Effector CD4-positive, alpha-beta T cell (primary cell): ENCODE measurements around the gene SFSWAP.
"Not testable (repeated sequence)": the region's sequence is repeated elsewhere in the genome, so short reads cannot be mapped to it uniquely, and the experiment has no call there.

ENCODE experiments used
- DNase-seq: peaks from one replicate; pipeline ENCODE4 v3.0.0-alpha.2; 2020

Gene SFSWAP

GRCh38 chr12:131765961-131766360, 55.1 kb downstream of the SFSWAP start:
- no peak for DNase-seq

DNA sequence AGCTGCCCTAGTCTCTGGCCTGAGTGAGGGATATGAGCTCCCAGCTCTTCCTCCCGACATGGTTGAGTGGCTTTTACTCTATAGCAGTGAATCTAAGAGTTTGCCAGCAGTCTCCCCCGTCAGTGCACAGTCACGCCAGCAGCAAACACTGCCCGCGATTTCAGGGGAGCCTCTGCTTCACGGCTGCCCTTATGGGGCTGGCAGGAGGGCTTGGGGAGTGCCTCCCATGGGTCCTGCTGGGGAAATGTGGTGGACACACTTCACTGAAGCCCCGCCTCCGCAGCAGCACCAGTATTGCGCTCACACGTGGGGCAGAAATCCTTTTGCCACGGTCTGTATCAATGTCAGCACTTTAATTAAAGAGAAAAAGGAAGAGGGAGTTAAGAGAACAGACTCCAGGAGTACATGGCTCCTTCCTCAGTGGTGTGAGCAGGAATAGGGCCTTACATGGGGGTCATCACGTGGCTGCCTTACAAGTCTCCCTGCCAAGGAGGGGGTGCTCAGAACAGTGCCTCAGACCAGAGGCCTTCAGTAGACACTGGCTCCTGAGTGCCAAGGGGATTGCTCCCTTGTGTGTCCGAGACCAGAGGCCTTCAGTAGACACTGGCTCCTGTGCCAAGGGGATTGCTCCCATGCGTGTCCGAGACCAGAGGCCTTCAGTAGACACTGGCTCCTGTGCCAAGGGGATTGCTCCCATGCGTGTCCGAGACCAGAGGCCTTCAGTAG, 55.7 kb downstream of the SFSWAP start:
- no peak for DNase-seq

DNA sequence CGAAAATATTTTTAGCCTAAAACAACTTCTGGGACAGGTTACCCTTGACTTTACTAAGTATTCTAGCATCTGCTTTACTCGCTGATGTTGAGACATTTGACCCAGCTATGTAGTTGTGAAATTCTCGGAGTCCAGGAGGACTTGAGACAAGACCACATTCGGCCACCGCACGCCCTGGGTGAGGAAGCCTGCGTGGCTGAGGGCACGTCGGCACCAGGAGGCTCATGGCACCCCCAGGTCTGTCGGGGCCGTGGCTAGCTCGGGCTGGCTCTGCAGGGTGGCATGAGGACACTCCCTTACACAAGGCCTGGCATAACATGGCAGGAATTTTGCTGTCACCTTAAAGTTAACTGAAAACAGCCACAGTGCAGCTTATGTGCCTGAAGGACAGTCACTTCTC, 59.2 kb downstream of the SFSWAP start:
- no peak for DNase-seq

DNA sequence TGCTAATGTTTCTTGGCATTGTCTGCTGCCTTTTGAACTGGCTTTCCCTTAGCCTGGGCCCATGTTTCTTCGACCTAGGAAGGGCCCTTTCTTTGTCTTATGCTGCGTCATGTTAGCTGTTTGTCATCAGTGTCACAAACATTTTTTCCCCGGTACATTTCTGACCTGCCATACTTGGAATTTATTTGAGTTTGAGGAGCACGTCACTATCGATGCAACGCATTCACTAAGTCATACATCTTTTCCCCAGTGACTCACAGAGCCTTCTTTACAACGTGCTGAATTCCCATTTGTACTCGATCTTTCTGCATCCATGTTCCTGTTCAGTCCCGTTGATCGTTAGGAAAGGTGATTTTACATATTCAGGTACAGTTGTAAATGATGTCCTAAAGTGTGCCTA, 61.1 kb downstream of the SFSWAP start:
- DNase-seq, result no peak

DNA sequence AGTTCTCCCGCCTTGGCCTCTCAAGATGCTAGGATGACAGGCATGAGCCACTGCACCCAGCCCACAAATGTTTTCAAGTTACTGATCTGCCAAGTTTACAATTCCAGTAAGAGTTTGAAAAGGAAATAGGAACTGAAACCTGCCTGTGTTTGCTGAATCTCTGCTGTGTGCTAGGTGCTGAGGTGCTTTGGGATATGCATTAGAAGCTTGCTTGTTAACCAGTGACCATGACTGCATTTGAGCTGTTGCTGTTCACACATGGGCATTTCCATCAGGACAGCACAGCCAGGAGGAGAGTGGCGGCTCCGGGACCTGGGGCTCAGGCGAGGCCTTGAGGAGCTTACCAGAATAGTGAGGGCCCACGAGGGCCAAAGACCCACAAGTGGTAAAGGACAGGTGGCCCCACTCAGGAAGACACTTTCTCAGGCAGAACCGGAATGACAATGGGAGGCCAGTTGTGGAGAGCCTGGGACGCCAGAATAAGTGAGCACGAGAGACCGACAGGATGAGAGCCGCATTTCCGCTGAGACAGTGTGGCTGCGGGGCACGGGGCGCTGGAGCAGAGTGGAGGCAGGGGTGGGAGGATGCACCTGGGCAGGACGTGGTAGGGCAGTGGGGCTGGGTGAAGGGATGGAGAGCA, 62.8 kb downstream of the SFSWAP start:
- DNase-seq, result no peak

- DNase-seq, result no peak
Observed at GRCh38 chr12:131774576-131775391, 63.9 kb downstream of the SFSWAP start.

DNA sequence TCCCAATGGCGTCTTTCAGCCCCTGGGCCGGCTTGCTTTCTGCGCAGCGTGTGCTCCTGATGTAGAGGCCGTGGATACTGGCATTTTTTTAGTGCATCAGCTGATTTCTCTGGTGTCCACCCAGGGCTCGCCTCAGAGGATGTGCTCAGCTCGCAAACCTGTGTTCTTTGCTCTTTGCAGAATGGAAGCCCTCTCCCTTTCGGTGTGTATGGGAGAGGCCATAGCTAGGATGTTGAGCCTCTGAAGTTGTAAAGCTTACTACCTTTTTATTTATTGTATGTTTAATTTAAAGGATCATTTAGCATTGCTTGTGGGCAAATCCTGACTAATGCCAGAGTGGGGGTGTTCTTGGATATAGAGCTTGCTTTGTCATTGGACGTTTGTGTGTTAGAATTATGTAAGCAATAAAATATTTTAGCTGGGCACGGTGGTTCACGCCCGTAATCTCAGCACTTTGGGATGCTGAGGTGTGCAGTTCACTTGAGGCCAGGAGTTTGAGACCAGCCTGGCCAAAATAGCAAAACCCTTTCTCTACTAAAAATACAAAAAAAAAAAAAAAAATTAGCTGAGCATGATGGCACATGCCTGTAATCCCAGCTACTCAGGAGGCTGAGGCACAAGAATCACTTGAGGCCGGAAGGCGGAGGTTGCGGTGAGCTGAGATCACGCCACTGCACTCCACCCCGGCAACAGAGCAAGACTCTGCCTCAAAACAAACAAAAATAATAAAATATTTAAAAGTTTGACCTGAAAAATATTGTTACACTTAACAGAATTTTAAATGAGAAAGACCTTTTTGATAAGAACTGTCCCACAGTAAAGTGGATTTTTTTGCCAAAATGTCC, 64.7 kb downstream of the SFSWAP start:
- DNase-seq, result no peak

- DNase-seq, result no peak
Observed at GRCh38 chr12:131776237-131776889, 65.5 kb downstream of the SFSWAP start.

DNA sequence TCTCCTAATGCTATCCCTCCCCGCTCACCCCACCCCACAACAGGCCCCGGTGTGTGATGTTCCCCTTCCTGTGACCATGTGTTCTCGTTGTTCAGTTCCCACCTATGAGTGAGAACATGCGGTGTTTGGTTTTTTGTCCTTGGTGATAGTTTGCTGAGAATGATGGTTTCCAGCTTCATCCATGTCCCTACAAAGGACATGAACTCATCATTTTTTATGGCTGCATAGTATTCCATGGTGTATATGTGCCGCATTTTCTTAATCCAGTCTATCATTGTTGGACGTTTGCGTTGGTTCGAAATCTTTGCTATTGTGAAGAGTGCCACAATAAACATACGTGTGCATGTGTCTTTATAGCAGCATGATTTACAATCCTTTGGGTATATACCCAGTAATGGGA, 66.4 kb downstream of the SFSWAP start:
- not testable (repeated sequence) for DNase-seq

DNA sequence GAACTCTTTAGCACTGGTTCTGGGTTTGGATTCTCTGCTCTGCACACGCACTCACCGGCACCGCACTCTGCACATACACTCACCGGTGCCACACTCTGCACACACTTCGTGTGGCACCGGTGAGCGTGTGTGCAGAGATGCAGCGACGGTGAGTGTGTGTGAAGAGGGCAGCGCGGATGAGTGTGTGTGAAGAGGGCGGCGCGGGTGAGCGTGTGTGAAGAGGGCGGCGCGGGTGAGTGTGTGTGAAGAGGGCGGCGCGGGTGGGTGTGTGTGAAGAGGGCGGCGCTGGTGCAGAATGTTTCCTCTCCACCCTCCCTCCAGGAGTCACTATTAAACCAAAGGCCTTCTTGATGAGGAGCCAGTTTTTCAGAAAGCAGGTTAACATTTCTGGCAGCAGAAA, 68.1 kb downstream of the SFSWAP start:
- DNase-seq, result no peak

- no peak for DNase-seq
Observed at GRCh38 chr12:131782061-131782460, 71.2 kb downstream of the SFSWAP start.

GRCh38 chr12:131783915-131784541, 73.1 kb downstream of the SFSWAP start:
- no peak for DNase-seq

GRCh38 chr12:131784909-131785762, 74.2 kb downstream of the SFSWAP start:
- DNase-seq, result no peak

DNA sequence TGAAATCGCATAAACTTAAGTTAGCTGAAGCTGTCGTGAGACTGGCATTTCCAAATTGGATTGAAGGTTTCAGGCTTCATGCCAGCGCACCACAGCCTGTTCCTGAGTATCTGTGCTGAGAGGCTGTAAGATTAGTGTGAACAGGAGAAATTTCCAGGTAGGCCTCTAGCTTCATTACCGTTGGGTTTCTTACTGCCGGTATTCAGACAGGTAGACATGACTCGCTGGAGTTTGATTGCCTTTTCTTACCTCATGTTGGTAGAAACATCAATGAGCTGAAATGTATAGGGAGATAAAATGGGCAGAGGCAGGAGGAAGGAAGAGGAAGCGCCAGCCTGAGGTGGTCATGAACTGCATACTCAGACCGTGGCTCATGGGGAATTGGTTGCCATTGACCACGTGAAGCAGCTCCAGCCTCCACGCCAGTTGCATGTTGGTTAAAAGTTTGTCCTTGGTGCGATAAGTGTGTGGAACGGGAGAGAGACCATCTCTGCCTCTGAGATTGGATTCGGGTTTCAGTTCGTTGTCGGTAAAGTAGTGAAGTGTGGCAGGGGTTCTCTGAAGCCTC, 75.0 kb downstream of the SFSWAP start:
- no peak for DNase-seq

DNA sequence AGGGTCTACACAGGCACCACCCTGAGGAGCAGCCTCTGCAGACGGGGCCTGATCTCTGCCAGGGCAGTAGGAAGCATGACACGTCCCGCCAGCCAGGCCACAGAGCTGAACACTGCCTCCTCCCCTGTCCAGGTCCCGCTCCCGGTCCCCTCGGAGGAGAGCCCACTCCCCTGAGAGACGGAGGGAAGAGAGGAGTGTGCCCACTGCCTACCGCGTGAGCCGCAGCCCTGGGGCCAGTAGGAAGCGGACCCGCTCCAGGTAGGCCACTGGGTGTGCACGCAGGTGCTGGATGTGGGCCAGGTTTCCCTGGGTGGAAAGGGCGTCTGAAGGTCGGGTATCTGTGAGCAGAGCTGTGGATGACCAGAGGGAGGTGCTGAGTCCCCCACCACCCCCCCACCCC, 75.4 kb downstream of the SFSWAP start:
- no peak for DNase-seq

DNA sequence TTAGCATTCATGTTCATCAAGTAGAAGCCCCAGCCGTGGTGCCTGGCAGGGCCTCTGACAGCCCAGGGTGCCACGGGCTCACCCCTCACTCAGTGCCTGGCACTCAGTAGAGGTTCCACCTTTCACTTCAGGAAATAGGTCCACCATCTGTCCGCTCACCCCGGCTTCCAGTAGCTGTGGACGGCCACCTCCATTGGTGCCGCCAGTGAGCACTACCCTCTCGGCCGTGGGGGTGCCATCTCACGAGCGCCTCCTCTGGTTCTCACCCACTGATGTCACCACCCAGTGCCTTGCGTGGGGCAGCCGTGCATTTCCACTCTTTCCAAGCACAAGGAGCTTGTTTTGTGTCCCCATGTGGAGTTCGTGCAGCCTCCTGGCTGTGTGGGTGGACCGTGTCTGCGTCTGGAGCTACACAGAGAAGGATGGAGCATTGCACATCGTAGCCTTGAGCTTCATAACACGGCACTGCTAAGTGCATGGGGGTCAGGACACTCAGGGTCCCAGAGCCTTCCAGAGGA, 76.3 kb downstream of the SFSWAP start:
- DNase-seq, result no peak

GRCh38 chr12:131788070-131788469, 77.2 kb downstream of the SFSWAP start:
- no peak for DNase-seq

- no peak for DNase-seq
Observed at GRCh38 chr12:131789638-131790037, 78.7 kb downstream of the SFSWAP start.

GRCh38 chr12:131793243-131794022, 82.5 kb downstream of the SFSWAP start:
- DNase-seq, result no peak
